ENCODE measurements around the gene NECTIN2. TPM values are rescaled to one million over a fixed set of nuclear protein-coding genes. Genes with fewer than 3 reads are reported as not detected.

NECTIN2 gene
- total RNA-seq, 4 donors from 2014 or later, result 27.6 to 47.8 (median 41.6) TPM

DNA sequence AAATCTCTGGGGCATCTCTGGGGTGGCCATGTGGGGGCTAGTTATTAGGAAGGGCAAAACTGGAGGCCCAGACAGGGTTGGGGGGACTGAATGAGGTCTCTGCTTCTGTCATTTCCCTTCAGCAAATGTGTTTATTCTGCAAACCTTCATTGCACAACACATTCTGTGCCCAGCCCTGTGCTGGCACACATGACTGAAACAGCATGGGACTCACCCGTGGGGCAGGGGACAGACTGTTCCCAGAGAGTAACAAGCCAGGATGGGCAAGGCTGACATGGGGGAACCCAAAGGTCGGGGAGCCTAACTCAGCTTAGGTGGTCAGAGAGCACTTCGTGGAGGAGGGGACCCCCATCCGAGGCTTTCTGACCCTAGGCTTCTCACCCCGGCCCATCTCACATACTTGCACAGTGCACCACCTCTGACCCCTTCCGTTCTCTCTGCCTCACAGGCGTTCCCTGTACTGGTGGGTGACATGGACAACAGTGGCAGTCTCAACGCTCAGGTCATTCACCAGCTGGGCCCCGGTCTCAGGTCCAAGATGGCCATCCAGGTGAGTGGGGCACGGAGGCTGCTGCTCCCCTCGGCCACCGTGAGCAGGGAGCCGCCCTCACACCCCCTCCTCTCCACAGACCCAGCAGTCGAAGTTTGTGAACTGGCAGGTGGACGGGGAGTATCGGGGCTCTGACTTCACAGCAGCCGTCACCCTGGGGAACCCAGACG is 47.4 kb downstream of the NECTIN2 start:
- Histone ChIP-seq H3K27me3 (no peaks in the 10 kb centered on the region), H3K27ac (no peak overlapping the region), H3K4me3 (no peak overlapping the region), H3K4me1 (peaks cover 0 to 32% (median 20%) of the 10 kb centered on the region in 3 donors), H3K36me3 (peaks cover 0 to 65% of the 10 kb centered on the region in 2 donors), H3K9me3 (no peaks in the 10 kb centered on the region)
- TF ChIP-seq CTCF (IDR thresholded peaks at IDR 0.05) (no peak), POLR2AphosphoS5 (IDR thresholded peaks at IDR 0.05) (no peak), EP300 (IDR thresholded peaks at IDR 0.05) (no peak)
- ATAC-seq, result no peak
- 90% methylated on average over 10 of the region's 18 CpGs; no CpG with 5 or more reads in 1 of the 2 donors for WGBS, 2 donors (ENCODE audit: low coverage in 1 of 2)

GRCh38 chr19:44894052-44894400 is 47.9 kb downstream of the NECTIN2 start:
- Histone ChIP-seq H3K27ac (no peak overlapping the region), H3K4me1 (peaks cover 0 to 32% (median 20%) of the 10 kb centered on the region in 3 donors), H3K36me3 (peaks cover 0 to 67% of the 10 kb centered on the region in 2 donors), H3K27me3 (no peaks in the 10 kb centered on the region), H3K9me3 (no peaks in the 10 kb centered on the region), H3K4me3 (no peak overlapping the region)
- no peak for ATAC-seq
- TF ChIP-seq CTCF (IDR thresholded peaks at IDR 0.05) (no peak), POLR2AphosphoS5 (IDR thresholded peaks at IDR 0.05) (no peak), EP300 (IDR thresholded peaks at IDR 0.05) (no peak), POLR2A (IDR thresholded peaks at IDR 0.05) (no peak)
- 83% methylated on average over 2 to 4 of the region's 6 CpGs for WGBS, 2 donors (ENCODE audit: low coverage in 1 of 2)

GRCh38 chr19:44894946-44895345 is 48.8 kb downstream of the NECTIN2 start:
- Histone ChIP-seq H3K4me3 (no peak overlapping the region), H3K36me3 (peaks cover 0 to 74% of the 10 kb centered on the region in 2 donors), H3K4me1 (peaks cover 0 to 23% (median 14%) of the 10 kb centered on the region in 3 donors), H3K9me3 (no peaks in the 10 kb centered on the region), H3K27me3 (no peaks in the 10 kb centered on the region), H3K27ac (no peak overlapping the region)
- TF ChIP-seq EP300 (IDR thresholded peaks at IDR 0.05), result no peak
- TF ChIP-seq POLR2A (IDR thresholded peaks at IDR 0.05), result no peak
- TF ChIP-seq CTCF (IDR thresholded peaks at IDR 0.05), result no peak
- no peak for TF ChIP-seq POLR2AphosphoS5 (IDR thresholded peaks at IDR 0.05)
- WGBS, 2 donors (ENCODE audit: low coverage in 1 of 2), result 73 to 79% methylated on average over 3 to 8 of the region's 9 CpGs
- ATAC-seq, result no peak

DNA sequence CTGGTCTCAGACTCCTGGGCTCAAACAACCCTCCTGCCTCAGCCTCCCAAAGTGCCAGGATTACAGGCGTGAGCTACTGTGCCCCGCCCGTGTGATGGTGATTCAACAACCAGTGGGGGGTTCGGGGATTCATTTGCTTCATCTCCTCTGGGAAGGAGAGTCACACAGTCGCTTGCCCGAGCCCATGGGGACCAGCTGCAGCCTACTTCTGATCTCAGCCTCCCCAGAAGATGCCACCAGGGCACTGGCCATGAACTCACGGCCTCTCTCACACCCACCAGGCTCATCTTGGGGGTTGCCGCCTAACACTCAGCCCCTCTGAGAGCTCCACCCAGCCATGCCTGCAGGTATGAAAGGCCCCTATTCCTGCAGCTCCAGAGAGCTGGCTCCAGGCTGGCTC is 51.7 kb downstream of the NECTIN2 start:
- Histone ChIP-seq H3K36me3 (peaks cover 0 to 98% of the 10 kb centered on the region in 2 donors), H3K9me3 (no peaks in the 10 kb centered on the region), H3K27me3 (no peaks in the 10 kb centered on the region), H3K4me1 (peaks cover 0 to 4% (median 0%) of the 10 kb centered on the region in 3 donors), H3K4me3 (no peak overlapping the region), H3K27ac (no peak overlapping the region)
- TF ChIP-seq POLR2A (IDR thresholded peaks at IDR 0.05) (no peak), POLR2AphosphoS5 (IDR thresholded peaks at IDR 0.05) (no peak), EP300 (IDR thresholded peaks at IDR 0.05) (no peak), CTCF (IDR thresholded peaks at IDR 0.05) (no peak)
- 60 to 80% methylated on average over 1 to 4 of the region's 8 CpGs for WGBS, 2 donors (ENCODE audit: low coverage in 1 of 2)
- ATAC-seq, result no peak
